GM18907 (cell line): ENCODE results near the gene CA4.

Experiments used
- ATAC-seq: cut with Tn5 transposase; IDR thresholded peaks from one replicate; pipeline ENCODE4 v1.9.1; 2021; ENCODE audit warnings: mild to moderate bottlenecking, moderate library complexity; ENCODE audit not compliant: unreplicated experiment

The CA4 gene

DNA sequence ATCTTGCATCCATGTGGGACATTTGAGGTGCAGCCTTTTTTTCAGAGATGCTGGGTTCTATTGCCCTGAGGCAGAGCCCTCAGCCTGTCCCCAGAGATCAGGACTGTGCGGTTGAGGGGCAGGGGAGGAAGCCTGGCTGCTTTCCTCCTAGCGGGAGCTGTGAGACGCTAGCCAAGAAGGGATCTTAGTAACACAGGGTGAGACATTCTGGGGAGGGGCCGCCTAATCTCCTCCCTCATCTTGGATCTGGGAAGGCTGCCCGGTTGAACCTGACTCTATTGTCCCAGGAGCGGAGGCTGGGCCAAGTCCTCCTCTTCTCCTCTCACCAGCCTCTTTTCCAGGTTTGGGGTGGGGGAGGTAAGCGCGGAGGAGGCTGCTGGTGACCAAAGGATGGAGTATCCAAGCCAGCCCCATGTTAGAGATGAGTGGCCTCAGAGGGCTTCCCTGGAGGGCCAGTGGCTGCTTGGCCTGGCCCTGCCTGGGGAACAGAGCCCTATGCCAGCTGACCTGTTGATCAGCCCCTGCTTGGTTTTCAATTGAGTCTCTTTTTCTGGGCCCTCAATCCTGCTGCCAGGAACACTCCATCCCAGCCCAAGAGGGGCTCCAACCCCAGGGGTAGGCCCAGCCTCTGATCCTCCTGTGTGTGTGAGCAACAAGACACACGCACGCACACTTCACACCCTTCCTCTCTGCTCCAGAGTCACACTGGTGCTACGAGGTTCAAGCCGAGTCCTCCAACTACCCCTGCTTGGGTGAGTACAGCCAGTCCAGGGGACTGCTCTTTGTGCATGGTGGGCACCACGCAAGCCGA, 5.0 kb downstream of the CA4 start:
- no peak for ATAC-seq

DNA sequence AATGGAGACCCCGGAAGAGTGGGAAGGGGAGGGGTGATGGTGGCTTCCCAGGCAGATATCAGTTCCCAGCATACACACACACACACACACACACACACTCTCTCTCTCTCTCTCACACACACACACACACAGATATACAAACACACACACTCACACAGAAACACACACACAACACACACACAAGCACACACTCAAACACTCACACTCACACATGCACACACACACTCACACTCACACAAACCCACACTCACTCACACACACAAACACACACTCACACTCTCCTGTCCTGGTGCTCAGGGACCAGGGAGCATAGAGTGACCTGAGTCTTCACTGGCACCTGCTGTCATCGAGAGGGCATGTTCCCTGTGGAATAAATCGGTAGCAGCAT, 5.6 kb downstream of the CA4 start:
- no peak for ATAC-seq

DNA sequence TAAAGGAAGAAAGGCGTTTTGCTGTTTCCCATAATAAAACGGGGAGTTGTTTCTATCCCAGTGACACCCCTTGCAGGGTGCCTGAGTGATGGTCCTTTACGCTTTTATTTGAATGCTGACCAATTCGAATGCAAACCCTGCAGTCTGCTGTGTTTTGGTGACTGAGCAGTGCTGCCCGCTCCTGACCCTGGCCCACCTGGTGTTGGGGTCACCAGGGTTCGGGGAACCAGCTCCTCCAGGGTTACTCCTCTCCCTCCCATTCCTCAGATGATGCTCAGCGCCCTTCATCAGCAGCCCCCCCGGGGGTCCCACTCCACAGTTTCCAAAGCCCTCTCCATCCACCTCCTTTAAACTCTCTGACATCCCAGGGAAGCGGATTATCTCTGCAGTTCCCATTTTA, 6.0 kb downstream of the CA4 start:
- no peak for ATAC-seq

- ATAC-seq, result no peak
Observed at GRCh38 chr17:60156746-60157145, 7.0 kb downstream of the CA4 start.

DNA sequence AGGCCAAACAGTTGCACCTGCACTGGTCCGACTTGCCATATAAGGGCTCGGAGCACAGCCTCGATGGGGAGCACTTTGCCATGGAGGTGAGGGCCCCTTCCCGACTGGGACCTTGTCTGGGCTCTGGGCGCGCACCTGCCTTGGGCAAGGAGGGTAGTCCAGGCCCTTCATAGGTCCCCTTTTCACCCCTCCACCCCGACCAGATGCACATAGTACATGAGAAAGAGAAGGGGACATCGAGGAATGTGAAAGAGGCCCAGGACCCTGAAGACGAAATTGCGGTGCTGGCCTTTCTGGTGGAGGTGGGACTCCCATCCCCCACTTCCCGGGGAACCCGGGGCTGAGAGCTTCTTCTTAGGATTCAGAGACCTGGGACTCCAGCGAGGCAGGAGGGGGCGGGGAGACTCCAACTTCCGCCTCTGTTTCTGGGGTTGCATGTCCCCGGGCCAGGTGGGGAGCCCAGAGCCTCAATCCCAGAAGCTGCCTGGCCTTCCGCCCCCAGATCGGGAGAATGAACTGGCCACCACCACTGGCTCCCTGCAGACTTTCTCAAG, 7.8 kb downstream of the CA4 start:
- ATAC-seq, result no peak

DNA sequence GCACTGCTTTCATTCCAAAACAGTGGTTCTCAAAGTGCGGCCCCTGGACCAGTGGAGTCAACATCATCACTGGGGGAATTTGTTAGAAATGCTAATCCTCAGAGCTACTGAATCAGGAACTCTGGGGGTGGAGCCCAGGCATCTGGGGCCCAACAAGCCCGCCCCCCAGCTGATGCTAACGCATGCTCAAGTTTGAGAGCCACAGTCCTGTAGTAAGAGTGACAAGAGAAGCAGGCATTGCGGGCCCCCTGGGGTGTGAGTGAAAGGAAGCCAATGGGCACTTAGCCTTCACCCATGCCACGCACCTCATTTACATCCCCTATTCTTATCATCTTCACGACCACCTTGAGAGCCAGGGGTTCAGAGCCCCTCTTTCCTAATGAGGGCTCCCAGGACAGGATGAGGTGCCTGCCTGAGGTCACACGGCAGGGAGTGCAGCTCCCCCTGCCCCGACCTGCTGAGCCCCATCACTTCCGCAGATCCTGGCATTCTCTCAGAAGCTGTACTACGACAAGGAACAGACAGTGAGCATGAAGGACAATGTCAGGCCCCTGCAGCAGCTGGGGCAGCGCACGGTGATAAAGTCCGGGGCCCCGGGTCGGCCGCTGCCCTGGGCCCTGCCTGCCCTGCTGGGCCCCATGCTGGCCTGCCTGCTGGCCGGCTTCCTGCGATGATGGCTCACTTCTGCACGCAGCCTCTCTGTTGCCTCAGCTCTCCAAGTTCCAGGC, 9.1 kb downstream of the CA4 start:
- ATAC-seq, result no peak

GRCh38 chr17:60159479-60159866, 9.7 kb downstream of the CA4 start:
- ATAC-seq, result no peak

- ATAC-seq, result no peak
Observed at GRCh38 chr17:60160829-60161501, 11.2 kb downstream of the CA4 start.

- ATAC-seq, result no peak
Observed at GRCh38 chr17:60161598-60162330, 12.0 kb downstream of the CA4 start.

DNA sequence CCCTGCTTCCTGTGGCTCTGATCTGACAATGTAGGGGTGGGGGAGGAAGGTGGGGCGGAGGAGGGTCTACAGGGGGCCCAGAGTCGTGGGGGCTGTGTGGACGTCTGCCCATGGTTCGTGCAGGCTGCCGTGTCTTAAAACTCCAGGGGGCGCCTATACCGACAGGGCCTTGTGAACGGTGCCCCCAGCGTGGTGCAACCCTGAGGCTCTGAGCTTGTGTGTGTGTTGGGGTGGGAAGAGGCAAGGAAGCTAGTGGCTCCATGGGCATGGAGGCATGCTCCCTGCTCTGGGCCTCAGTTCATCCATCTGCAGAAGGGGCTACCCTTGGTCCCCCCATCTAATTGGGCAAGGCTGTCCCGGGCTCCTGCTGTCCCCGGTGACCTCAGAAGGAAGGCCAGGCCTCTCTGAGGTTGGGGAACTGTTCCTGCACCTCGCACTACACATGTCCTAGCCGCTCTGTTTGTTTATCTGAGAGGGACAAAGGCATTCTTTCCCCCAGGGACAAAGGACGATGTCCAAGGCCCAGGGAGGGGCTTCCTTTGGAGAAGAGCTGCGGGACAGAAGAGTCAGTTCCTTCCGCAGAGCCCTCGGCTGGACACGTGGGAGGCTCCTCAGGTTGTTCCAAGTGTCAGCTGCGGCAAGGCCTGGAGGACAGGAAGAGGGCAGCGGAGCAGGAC, 13.5 kb downstream of the CA4 start:
- no peak for ATAC-seq

DNA sequence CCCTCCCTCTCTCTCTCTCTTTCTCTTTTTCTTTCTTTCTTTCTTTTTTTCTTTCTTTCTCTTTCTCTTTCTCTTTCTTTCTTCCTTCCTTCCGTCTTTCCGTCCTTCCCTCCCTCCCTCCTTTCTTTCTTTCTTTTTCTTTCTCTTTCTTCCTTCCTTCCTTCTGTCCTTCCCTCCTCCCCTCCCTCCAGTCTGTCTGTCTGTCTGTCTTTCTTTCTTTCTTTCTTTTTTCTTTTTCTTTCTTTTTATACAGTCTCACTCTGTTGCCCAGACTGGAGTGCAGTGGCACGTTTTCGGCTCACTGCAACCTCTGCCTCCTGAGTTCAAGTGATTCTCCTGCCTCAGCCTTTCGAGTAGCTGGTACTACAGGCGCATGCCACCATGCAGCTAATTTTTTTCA, 14.4 kb downstream of the CA4 start:
- ATAC-seq, result no peak

GRCh38 chr17:60164697-60165096, 14.9 kb downstream of the CA4 start:
- ATAC-seq, result no peak

GRCh38 chr17:60165223-60165622, 15.4 kb downstream of the CA4 start:
- ATAC-seq, result no peak

GRCh38 chr17:60165971-60166370, 16.2 kb downstream of the CA4 start:
- ATAC-seq, result no peak

DNA sequence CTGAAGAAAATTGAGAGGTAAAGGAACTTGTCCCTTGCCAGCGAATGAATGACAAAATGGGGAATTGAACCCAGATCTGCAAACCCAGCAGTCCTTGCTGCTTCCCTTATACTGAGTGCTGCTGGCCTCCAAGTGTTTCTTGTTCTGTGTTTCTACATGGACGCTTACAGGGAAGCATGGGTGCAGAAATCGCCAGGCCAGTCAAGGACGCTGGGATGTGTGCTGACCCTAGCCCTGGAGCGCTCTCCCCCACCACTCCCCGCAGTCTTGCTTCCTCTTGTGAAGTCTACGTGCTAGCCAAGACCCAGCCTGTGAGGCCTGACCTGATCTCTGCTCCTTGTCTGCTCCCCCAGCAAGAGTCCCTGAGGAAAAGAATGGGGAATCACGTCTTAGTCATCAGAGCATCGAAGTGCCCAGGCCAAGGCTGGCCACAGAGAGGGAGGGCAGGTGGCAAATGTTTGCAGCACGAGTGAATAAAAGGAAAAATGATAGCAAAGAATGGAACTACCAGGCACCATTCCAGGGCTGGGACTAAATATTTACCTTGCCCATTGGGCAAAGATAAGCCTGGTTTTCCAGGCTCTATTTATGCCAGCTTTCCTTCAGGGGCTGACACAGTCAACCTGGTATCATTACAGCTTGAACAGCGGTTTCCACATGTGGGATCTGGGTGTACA, 17.4 kb downstream of the CA4 start:
- ATAC-seq, result no peak

DNA sequence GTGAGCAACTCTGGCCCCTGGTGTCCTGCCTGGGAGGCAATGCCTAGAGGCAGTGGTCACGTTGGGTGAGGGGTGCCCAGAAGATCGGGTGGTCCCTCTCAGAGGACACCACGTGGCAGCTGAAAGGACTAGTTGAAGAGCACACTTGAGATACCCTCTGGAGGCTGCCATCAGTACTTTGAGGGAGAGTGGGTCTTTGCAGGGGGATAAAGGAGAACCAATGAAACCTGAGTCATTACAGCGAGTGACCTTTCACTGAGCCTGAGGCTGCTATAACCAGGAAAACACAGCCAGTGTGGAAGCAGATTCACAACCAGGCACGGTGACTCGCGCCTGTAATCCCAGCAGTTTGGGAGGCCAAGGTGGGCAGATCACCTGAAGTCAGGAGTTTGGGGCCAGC, 18.9 kb downstream of the CA4 start:
- no peak for ATAC-seq

DNA sequence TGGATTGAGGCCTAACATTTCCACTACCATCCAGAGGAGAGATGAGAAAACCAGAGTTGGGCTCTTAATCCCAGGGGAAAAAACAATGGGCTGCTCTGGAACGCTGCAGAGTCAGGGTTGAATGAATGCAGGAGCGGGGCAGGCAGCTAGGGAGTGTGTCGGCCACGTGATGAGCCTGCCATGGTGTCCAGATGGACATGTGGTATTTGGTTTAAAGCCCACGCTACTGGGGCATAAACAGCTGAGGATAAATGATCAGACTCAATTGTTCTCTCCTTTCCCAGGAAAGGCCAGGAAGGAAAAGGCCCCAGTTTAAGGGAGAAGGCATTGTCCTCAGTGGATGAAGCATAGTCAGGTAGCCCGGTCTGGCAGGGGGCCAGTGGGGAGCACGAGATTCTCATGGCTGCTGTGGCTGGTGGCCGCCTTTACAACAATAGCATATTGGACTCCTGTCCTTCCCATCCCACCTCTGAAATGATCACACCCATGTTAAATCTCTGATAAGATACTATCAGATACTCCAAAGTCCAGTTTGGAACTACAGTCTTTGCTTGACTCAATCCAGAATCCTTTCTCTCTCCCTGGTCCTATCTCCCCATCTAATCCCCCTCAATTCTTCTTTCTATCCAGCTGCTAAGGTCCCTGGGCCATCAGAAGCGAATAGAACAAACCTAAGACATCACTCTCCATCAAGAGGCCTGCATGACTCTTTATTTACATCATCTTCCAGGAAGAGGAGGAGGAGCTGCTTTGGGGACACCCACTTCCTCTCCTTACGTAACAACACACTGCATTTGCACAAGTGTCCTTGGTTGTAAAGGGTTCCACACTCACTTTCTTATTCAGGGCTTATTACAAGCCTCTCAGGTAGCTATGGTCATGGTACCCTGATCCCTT, 20.4 kb downstream of the CA4 start:
- ATAC-seq, result no peak

- no peak for ATAC-seq
Observed at GRCh38 chr17:60170835-60171752, 21.3 kb downstream of the CA4 start.
